DND-41 (cell line): ENCODE data around the gene MEG3.
A peak's percentile ranks its signal among the peaks of the same experiment; 100 is the strongest.

Experiments
- ATAC-seq: fragments of 200-7000 bp; cut with Tn5 transposase; 3 replicates; pipeline ENCODE4 v1.9.1; 2021; ENCODE audit warnings: low read depth; ENCODE audit not compliant: insufficient read depth
- DNase-seq: peaks from one replicate; pipeline ENCODE4 v3.0.0-alpha.2; 2020
- H2AFZ ChIP-seq: 2 replicates; pipeline ENCODE4 v1.6.0; 2012; ENCODE audit warnings: low read depth, low read length
- H3K27ac ChIP-seq: 2 replicates; pipeline ENCODE4 v1.5.1; 2012; ENCODE audit warnings: low read length, inconsistent platforms
- H3K27me3 ChIP-seq: fragments of 200-600 bp; sonication (generic); 2 replicates; pipeline ENCODE4 v1.6.0; 2012; ENCODE audit warnings: low read length, mild to moderate bottlenecking, inconsistent platforms; ENCODE audit not compliant: insufficient read depth, poor library complexity
- H3K36me3 ChIP-seq: 2 replicates; pipeline ENCODE4 v1.5.1; 2012; ENCODE audit warnings: low read length, inconsistent platforms; ENCODE audit not compliant: insufficient read depth
- H3K4me1 ChIP-seq: 2 replicates; pipeline ENCODE4 v1.5.1; 2012; ENCODE audit warnings: mild to moderate bottlenecking, low read length; ENCODE audit not compliant: insufficient read depth
- H3K4me2 ChIP-seq: 2 replicates; pipeline ENCODE4 v1.6.0; 2012; ENCODE audit warnings: mild to moderate bottlenecking, moderate library complexity, low read length, inconsistent platforms; ENCODE audit not compliant: insufficient read depth
- H3K4me3 ChIP-seq, 2 experiments: fragments of 200-600 bp in 1 of 2; shearing (Covaris generic) in 1 of 2; 2 replicates each; pipeline ENCODE4 v1.5.1; 2012 to 2016; ENCODE audit warnings: inconsistent platforms in 2 of 2, low read length in 2 of 2, mild to moderate bottlenecking in 2 of 2, low read depth in 1 of 2, moderate library complexity in 1 of 2
- H3K79me2 ChIP-seq: 2 replicates; pipeline ENCODE4 v1.6.0; 2012; ENCODE audit warnings: low read length, inconsistent platforms; ENCODE audit not compliant: insufficient read depth
- H3K9ac ChIP-seq: 2 replicates; pipeline ENCODE4 v1.6.0; 2012; ENCODE audit warnings: low read depth, mild to moderate bottlenecking, inconsistent platforms, low read length, moderate library complexity
- H3K9me3 ChIP-seq: 2 replicates; pipeline ENCODE4 v1.5.1; 2012; ENCODE audit warnings: low read length, moderate library complexity, mild to moderate bottlenecking, inconsistent platforms; ENCODE audit not compliant: insufficient read depth, severe bottlenecking
- H4K20me1 ChIP-seq: 2 replicates; pipeline ENCODE4 v1.6.0; 2012; ENCODE audit warnings: low read length; ENCODE audit not compliant: insufficient read depth
- EZH2 ChIP-seq: IDR thresholded peaks from 3 replicates; pipeline ENCODE4 v1.6.1; 2012; ENCODE audit warnings: borderline replicate concordance, low read depth, mild to moderate bottlenecking, moderate library complexity, low read length, inconsistent platforms; ENCODE audit not compliant: severe bottlenecking
- TF ChIP-seq, protein P1 (sequence below): IDR thresholded peaks from 2 replicates; pipeline ENCODE4 v1.5.1; 2012; ENCODE audit warnings: borderline replicate concordance, low read length, moderate library complexity, mild to moderate bottlenecking; ENCODE audit not compliant: poor library complexity, severe bottlenecking; ENCODE audit errors: extremely low read depth

MEG3 gene

DNA sequence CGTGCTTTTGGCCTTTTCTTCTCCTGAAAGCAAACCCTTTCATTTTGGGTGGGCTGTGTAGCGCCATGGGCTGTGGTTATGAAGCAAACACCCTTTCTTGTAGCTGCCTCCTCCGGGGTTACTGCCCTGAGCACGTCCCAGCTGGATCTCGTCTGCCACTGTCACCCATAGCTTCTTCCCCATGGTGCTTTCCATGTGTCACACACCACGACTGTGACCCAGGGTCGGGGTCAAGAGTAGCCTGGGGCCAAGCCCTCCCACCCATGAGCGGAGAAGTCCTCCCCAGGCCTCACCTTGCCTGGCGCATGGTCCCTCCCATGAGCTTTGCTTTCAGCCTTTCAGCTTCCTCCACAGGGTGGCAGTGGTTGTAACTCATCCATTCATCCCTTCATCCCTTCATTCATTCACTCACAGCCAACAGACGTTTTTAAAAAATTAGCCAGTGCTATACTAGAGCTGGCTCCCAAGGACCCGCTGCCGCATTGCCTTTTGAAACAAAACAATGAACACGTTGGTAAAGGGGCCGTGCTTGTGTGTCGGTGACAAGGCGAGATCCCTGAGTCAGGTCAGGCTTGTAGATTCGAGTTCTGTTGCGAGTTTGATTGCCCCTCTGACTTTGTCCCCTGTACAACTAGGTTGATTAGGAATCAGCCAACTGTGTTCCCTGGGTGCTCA, 29.5 kb downstream of the MEG3 start:
- H3K4me2 ChIP-seq: no peak overlapping the region

DNA sequence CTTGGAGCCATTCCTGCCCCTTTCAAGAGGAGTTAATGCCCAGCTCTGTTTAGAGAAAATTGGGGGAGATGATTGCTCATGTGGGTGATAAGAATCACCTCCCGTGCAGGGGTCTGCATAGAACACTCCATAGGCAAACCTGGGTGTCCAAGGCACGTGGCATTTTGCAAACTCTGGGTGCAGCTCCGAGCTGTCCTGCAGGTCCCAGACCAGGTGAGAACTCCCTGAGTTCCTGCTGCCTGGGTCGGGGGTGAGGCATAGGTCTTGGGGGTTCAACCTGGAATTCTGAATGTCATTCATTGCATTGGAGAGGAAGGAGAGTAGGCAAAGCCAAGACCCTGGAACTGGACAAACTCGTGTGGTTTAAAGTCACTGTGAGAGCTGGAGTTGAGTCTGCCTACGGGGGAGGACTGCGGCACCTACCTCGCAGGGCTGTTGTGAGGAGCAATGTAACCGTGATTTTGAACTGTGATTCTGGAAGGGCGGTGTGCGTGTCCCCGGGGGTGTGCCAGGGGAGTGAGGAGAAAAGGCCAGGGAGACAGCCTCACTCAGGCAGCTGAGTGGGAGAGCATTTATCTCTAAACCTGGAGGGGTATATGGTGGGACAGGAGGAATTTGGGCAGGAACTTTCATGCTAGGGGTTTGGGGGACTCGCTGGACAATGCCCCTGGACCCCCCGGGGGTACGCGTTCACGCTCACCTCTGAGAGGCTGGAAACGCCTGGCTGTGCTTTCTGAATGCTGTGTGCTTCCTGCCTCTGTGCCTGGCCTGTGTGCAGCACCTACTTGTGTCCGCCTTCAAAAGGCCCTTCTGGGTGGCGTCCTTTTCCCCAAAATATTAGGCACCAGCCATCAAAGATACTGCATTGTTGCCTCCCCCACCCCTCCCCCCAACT, 30.4 kb downstream of the MEG3 start:
- TF ChIP-seq, protein P1, sequence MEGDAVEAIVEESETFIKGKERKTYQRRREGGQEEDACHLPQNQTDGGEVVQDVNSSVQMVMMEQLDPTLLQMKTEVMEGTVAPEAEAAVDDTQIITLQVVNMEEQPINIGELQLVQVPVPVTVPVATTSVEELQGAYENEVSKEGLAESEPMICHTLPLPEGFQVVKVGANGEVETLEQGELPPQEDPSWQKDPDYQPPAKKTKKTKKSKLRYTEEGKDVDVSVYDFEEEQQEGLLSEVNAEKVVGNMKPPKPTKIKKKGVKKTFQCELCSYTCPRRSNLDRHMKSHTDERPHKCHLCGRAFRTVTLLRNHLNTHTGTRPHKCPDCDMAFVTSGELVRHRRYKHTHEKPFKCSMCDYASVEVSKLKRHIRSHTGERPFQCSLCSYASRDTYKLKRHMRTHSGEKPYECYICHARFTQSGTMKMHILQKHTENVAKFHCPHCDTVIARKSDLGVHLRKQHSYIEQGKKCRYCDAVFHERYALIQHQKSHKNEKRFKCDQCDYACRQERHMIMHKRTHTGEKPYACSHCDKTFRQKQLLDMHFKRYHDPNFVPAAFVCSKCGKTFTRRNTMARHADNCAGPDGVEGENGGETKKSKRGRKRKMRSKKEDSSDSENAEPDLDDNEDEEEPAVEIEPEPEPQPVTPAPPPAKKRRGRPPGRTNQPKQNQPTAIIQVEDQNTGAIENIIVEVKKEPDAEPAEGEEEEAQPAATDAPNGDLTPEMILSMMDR: no peak
- no peak for TF ChIP-seq EZH2
- ATAC-seq: no peak
- H4K20me1 ChIP-seq: no peaks in the 10 kb centered on the region

More for the DNA sequence above, 29.5 kb downstream of the MEG3 start:
- no peaks in the 10 kb centered on the region for H3K79me2 ChIP-seq
- TF ChIP-seq EZH2: no peak
- TF ChIP-seq, protein P1: peak; percentile 35
- no peak overlapping the region for H3K27ac ChIP-seq
- no peak overlapping the region for H2AFZ ChIP-seq
- H3K9ac ChIP-seq: no peak overlapping the region
- no peaks in the 10 kb centered on the region for H3K27me3 ChIP-seq
- H3K36me3 ChIP-seq: no peaks in the 10 kb centered on the region
- H3K4me1 ChIP-seq: no peaks in the 10 kb centered on the region
- DNase-seq (no peak), ATAC-seq (no peak)
- H4K20me1 ChIP-seq: no peaks in the 10 kb centered on the region
- H3K4me3 ChIP-seq: no peak overlapping the region
- H3K9me3 ChIP-seq: no peaks in the 10 kb centered on the region

GRCh38 chr14:100857233-100857922, 31.5 kb downstream of the MEG3 start:
- Histone ChIP-seq H4K20me1 (no peaks in the 10 kb centered on the region), H3K4me3 (no peak overlapping the region), H3K79me2 (no peaks in the 10 kb centered on the region), H3K36me3 (no peaks in the 10 kb centered on the region), H3K4me1 (no peaks in the 10 kb centered on the region), H3K9me3 (no peaks in the 10 kb centered on the region), H3K27me3 (peaks cover 4% of the 10 kb centered on the region), H2AFZ (no peak overlapping the region), H3K4me2 (no peak overlapping the region), H3K9ac (no peak overlapping the region), H3K27ac (no peak overlapping the region)
- no peak for DNase-seq
- no peak for ATAC-seq
- TF ChIP-seq, protein P1: no peak
- no peak for TF ChIP-seq EZH2

More for the DNA sequence above, 30.4 kb downstream of the MEG3 start:
- Histone ChIP-seq H3K4me1 (no peaks in the 10 kb centered on the region), H2AFZ (no peak overlapping the region), H3K9me3 (no peaks in the 10 kb centered on the region), H3K4me3 (no peak overlapping the region), H3K4me2 (no peak overlapping the region), H3K27ac (no peak overlapping the region), H3K36me3 (no peaks in the 10 kb centered on the region), H3K27me3 (no peaks in the 10 kb centered on the region), H3K9ac (no peak overlapping the region), H3K79me2 (no peaks in the 10 kb centered on the region)
- no peak for DNase-seq
